HepG2 (cell line): ENCODE data around the gene CCDC170. TPM values are rescaled to one million over a fixed set of nuclear protein-coding genes. Genes with fewer than 3 reads are reported as not detected.

Experiments used
- ATF1 ChIP-seq: IDR thresholded peaks from 2 replicates; pipeline ENCODE4 v1.6.1; 2016; ENCODE audit warnings: mild to moderate bottlenecking, control low read depth
- CHCHD3 ChIP-seq: sonication (generic); formaldehyde crosslinking; IDR thresholded peaks from 2 replicates; pipeline ENCODE4 v1.8.0; 2022; ENCODE audit warnings: mild to moderate bottlenecking, missing genetic modification reagents, moderate library complexity
- KDM5A ChIP-seq: fragments of 200-600 bp; sonication (generic); IDR thresholded peaks from 2 replicates; pipeline ENCODE4 v1.7.0; 2018; ENCODE audit warnings: antibody characterized with exemption, mild to moderate bottlenecking, low read length, borderline replicate concordance
- MIER3 ChIP-seq: IDR thresholded peaks from 2 replicates; pipeline ENCODE4 v1.6.1; 2016; ENCODE audit warnings: missing compliant biosample characterization, borderline replicate concordance
- POGZ ChIP-seq: sonication (generic); formaldehyde crosslinking; IDR thresholded peaks from 2 replicates; pipeline ENCODE4 v1.4.0; 2020; ENCODE audit warnings: mild to moderate bottlenecking, missing genetic modification reagents
- SKI ChIP-seq: fragments of 450-650 bp; IDR thresholded peaks from one replicate; pipeline ENCODE4 v1.6.1; 2018; ENCODE audit warnings: mild to moderate bottlenecking; ENCODE audit not compliant: partially characterized antibody
- SRSF4 ChIP-seq: fragments of 200-400 bp; formaldehyde crosslinking; IDR thresholded peaks from one replicate; pipeline ENCODE4 v1.6.1; 2018; ENCODE audit warnings: mild to moderate bottlenecking, low read depth, low read length, moderate library complexity; ENCODE audit not compliant: poor library complexity, severe bottlenecking
- STAT5B ChIP-seq: sonication (generic); formaldehyde crosslinking; IDR thresholded peaks from 2 replicates; pipeline ENCODE4 v1.4.0; 2020; ENCODE audit warnings: missing genetic modification reagents
- TAF15 ChIP-seq: fragments of 200-400 bp; formaldehyde crosslinking; IDR thresholded peaks from one replicate; pipeline ENCODE4 v1.6.1; 2018; ENCODE audit warnings: mild to moderate bottlenecking, low read depth, low read length; ENCODE audit not compliant: poor library complexity, severe bottlenecking
- ZIK1 ChIP-seq: sonication (generic); formaldehyde crosslinking; IDR thresholded peaks from 2 replicates; pipeline ENCODE4 v1.5.0; 2020; ENCODE audit warnings: mild to moderate bottlenecking, low read depth, missing genetic modification reagents, borderline replicate concordance
- ZNF160 ChIP-seq: sonication (generic); formaldehyde crosslinking; IDR thresholded peaks from 2 replicates; pipeline ENCODE4 v1.8.0; 2022; ENCODE audit warnings: mild to moderate bottlenecking, inconsistent platforms, missing genetic modification reagents
- ZNF782 ChIP-seq: sonication (generic); formaldehyde crosslinking; IDR thresholded peaks from 2 replicates; pipeline ENCODE4 v1.4.0; 2020; ENCODE audit warnings: missing genetic modification reagents, mild to moderate bottlenecking, borderline replicate concordance
- polyA plus RNA-seq, 8 experiments: library from polyadenylated mRNA; depleted of rRNA in 3 of 8; stranded (reverse) in 7 of 8; unstranded in 1 of 8; fragments of >200 nt; fragmentation: Illumina TruSeq in 4 of 8; extraction: Trizol in 4 of 8; gene quantifications; 2 replicates each; pipeline versions ENCODE4 v1.2.1 to v1.2.3, GENCODE V29; 2011 to 2016; ENCODE audit warnings: low read depth in 4 of 8, missing spikeins in 1 of 8, mixed read lengths in 1 of 8; ENCODE audit not compliant: insufficient read depth in 1 of 8
- total RNA-seq, 5 experiments: library from RNA; depleted of rRNA; stranded (reverse); fragments of >200 nt; fragmentation: Illumina TruSeq; extraction: Trizol; gene quantifications; 2 replicates each; pipeline ENCODE4 v1.2.3, GENCODE V29; 2016; ENCODE audit warnings: low read depth in 1 of 5
- TF ChIP-seq, protein P1 (sequence below): fragments of 450-650 bp; IDR thresholded peaks from 2 replicates; pipeline ENCODE4 v1.6.1; 2017
- TF ChIP-seq, protein P2 (sequence below): IDR thresholded peaks from 2 replicates; pipeline ENCODE4 v1.6.1; 2012; ENCODE audit warnings: low read length, improper control_type of control experiment
- TF ChIP-seq, protein P3 (sequence below): sonication (generic); formaldehyde crosslinking; IDR thresholded peaks from 2 replicates; pipeline ENCODE4 v1.4.0; 2020; ENCODE audit warnings: mild to moderate bottlenecking, missing genetic modification reagents
- TF ChIP-seq, protein P4 (sequence below): sonication (generic); formaldehyde crosslinking; conservative IDR thresholded peaks from 2 replicates; pipeline ENCODE4 v1.8.0; 2022; ENCODE audit warnings: missing genetic modification reagents
- TF ChIP-seq, protein P5 (sequence below): sonication (generic); formaldehyde crosslinking; IDR thresholded peaks from 2 replicates; pipeline ENCODE4 v1.9.0; 2021; ENCODE audit warnings: missing genetic modification reagents, borderline replicate concordance

Gene CCDC170
- total and polyA plus RNA-seq, 2 of the 13 experiments (the other 11 are each of a cell fraction or from before 2014, with no cell fraction given) = 0.90 to 5.1 TPM

DNA sequence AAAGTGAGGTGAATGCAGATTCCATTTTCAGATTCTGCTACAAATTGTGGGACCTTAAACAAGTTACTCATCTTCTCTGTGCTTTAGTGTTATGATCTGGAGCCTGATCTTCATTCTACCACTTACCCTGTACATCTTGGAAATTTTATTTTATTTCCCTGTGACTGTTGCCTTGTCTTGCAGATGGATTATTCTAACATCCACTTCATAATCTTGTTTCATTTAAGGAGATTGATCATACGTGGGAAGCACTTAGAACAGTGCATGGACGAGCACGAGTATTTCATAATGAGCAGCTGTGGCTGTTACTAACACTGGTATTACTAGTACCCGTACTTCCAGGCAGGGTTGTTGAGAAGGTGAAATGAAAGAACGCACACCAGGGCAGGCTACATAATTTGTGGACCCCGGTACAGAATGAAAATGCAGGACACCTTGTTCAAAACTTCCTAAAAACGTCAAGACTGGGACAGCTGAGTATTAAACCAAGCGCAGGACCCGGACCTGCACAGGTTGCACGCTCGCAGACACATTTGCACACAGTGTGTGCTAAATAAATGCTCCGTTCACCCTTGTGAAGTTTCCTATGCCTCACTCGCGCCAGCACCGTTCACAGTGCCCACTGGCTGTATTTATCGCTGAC is 535 bp upstream of the CCDC170 start (continued):
- TF ChIP-seq SKI (no peak), KDM5A (no peak), SRSF4 (no peak), TAF15 (no peak), ZIK1 (CRISPR knock-in tag) (no peak), ATF1 (CRISPR knock-in tag) (no peak), POGZ (CRISPR knock-in tag) (no peak), ZNF782 (no peak), STAT5B (CRISPR knock-in tag) (0 out of 2 replicates have a peak, but pooled peaks have one; percentile 9), ZNF160 (no peak), MIER3 (no peak), CHCHD3 (CRISPR knock-in tag) (no peak)
- TF ChIP-seq, protein P1, sequence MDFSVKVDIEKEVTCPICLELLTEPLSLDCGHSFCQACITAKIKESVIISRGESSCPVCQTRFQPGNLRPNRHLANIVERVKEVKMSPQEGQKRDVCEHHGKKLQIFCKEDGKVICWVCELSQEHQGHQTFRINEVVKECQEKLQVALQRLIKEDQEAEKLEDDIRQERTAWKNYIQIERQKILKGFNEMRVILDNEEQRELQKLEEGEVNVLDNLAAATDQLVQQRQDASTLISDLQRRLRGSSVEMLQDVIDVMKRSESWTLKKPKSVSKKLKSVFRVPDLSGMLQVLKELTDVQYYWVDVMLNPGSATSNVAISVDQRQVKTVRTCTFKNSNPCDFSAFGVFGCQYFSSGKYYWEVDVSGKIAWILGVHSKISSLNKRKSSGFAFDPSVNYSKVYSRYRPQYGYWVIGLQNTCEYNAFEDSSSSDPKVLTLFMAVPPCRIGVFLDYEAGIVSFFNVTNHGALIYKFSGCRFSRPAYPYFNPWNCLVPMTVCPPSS = no peak
- TF ChIP-seq, protein P2, sequence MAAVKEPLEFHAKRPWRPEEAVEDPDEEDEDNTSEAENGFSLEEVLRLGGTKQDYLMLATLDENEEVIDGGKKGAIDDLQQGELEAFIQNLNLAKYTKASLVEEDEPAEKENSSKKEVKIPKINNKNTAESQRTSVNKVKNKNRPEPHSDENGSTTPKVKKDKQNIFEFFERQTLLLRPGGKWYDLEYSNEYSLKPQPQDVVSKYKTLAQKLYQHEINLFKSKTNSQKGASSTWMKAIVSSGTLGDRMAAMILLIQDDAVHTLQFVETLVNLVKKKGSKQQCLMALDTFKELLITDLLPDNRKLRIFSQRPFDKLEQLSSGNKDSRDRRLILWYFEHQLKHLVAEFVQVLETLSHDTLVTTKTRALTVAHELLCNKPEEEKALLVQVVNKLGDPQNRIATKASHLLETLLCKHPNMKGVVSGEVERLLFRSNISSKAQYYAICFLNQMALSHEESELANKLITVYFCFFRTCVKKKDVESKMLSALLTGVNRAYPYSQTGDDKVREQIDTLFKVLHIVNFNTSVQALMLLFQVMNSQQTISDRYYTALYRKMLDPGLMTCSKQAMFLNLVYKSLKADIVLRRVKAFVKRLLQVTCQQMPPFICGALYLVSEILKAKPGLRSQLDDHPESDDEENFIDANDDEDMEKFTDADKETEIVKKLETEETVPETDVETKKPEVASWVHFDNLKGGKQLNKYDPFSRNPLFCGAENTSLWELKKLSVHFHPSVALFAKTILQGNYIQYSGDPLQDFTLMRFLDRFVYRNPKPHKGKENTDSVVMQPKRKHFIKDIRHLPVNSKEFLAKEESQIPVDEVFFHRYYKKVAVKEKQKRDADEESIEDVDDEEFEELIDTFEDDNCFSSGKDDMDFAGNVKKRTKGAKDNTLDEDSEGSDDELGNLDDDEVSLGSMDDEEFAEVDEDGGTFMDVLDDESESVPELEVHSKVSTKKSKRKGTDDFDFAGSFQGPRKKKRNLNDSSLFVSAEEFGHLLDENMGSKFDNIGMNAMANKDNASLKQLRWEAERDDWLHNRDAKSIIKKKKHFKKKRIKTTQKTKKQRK = no peak
- TF ChIP-seq, protein P3, sequence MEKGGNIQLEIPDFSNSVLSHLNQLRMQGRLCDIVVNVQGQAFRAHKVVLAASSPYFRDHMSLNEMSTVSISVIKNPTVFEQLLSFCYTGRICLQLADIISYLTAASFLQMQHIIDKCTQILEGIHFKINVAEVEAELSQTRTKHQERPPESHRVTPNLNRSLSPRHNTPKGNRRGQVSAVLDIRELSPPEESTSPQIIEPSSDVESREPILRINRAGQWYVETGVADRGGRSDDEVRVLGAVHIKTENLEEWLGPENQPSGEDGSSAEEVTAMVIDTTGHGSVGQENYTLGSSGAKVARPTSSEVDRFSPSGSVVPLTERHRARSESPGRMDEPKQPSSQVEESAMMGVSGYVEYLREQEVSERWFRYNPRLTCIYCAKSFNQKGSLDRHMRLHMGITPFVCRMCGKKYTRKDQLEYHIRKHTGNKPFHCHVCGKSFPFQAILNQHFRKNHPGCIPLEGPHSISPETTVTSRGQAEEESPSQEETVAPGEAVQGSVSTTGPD (CRISPR knock-in tag) = no peak
- TF ChIP-seq, protein P4, sequence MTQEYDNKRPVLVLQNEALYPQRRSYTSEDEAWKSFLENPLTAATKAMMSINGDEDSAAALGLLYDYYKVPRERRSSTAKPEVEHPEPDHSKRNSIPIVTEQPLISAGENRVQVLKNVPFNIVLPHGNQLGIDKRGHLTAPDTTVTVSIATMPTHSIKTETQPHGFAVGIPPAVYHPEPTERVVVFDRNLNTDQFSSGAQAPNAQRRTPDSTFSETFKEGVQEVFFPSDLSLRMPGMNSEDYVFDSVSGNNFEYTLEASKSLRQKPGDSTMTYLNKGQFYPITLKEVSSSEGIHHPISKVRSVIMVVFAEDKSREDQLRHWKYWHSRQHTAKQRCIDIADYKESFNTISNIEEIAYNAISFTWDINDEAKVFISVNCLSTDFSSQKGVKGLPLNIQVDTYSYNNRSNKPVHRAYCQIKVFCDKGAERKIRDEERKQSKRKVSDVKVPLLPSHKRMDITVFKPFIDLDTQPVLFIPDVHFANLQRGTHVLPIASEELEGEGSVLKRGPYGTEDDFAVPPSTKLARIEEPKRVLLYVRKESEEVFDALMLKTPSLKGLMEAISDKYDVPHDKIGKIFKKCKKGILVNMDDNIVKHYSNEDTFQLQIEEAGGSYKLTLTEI (CRISPR knock-in tag) = no peak
- TF ChIP-seq, protein P5, sequence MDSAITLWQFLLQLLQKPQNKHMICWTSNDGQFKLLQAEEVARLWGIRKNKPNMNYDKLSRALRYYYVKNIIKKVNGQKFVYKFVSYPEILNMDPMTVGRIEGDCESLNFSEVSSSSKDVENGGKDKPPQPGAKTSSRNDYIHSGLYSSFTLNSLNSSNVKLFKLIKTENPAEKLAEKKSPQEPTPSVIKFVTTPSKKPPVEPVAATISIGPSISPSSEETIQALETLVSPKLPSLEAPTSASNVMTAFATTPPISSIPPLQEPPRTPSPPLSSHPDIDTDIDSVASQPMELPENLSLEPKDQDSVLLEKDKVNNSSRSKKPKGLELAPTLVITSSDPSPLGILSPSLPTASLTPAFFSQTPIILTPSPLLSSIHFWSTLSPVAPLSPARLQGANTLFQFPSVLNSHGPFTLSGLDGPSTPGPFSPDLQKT (CRISPR knock-in tag) = no peak
